Tibial nerve (tissue), 4 donors: Measurements from ENCODE around the gene ZDHHC24. TPM values are rescaled to one million over a fixed set of nuclear protein-coding genes. Genes with fewer than 3 reads are reported as not detected.

ENCODE experiments used
- DNase-seq, 2 donors: peaks; one replicate each; pipeline ENCODE4 v3.0.0-alpha.2; 2019; ENCODE audit warnings: low spot score in 2 of 2
- H3K27ac ChIP-seq, 4 donors: fragments of 200-600 bp; sonication (generic) in 3 of 4; one replicate each; pipeline ENCODE4 v1.5.1; 2017 to 2019; ENCODE audit warnings: mild to moderate bottlenecking in 1 of 4
- H3K27me3 ChIP-seq, 2 donors: fragments of 200-600 bp; sonication (generic) in 1 of 2; one replicate each; pipeline versions ENCODE4 v1.5.1 to v1.6.0; 2017 to 2019
- H3K36me3 ChIP-seq, 3 donors: fragments of 200-600 bp; sonication (generic); one replicate each; pipeline ENCODE4 v1.5.1; 2018 to 2019
- H3K4me1 ChIP-seq, 4 donors: fragments of 200-600 bp; sonication (generic) in 3 of 4; one replicate each; pipeline ENCODE4 v1.5.1; 2017 to 2019
- H3K4me3 ChIP-seq, 4 donors: fragments of 200-600 bp; sonication (generic) in 3 of 4; one replicate each; pipeline ENCODE4 v1.5.1; 2017 to 2019; ENCODE audit warnings: mild to moderate bottlenecking in 1 of 4, moderate library complexity in 1 of 4
- H3K9me3 ChIP-seq, 4 donors: fragments of 200-600 bp; sonication (generic) in 3 of 4; one replicate each; pipeline ENCODE4 v1.5.1; 2017 to 2019
- EP300 ChIP-seq, 2 donors: sonication (generic); formaldehyde crosslinking; IDR thresholded peaks; one replicate each; pipeline ENCODE4 v1.6.1; 2017; ENCODE audit warnings: antibody characterized with exemption in 2 of 2, mild to moderate bottlenecking in 1 of 2
- POLR2A ChIP-seq, 2 donors: fragments of 450-650 bp; IDR thresholded peaks; one replicate each; pipeline ENCODE4 v1.6.1; 2017; ENCODE audit warnings: antibody characterized with exemption in 2 of 2, mild to moderate bottlenecking in 2 of 2, moderate library complexity in 2 of 2
- WGBS, 2 donors: methylation state at CpG; one replicate each; pipeline ENCODE4 v1.1.5; 2018; 5-methylcytosine and 5-hydroxymethylcytosine counted together
- total RNA-seq, 4 donors: library from RNA; depleted of rRNA; stranded (reverse); fragments of >200 nt; gene quantifications; one replicate each; pipeline ENCODE4 v1.1.0, GENCODE V29; 2016
- TF ChIP-seq, protein P1 (sequence below), 5 experiments: fragments of 200-600 bp in 3 of 5; fragments of 450-650 bp in 2 of 5; sonication (generic) in 3 of 5; IDR thresholded peaks; one replicate each; pipeline ENCODE4 v1.5.1; 2016 to 2019; ENCODE audit warnings: antibody characterized with exemption in 5 of 5, mild to moderate bottlenecking in 3 of 5, moderate library complexity in 2 of 5

Gene ZDHHC24
- total RNA-seq, 4 donors from 2014 or later, result 15.3 to 17.7 (median 16.6) TPM

DNA sequence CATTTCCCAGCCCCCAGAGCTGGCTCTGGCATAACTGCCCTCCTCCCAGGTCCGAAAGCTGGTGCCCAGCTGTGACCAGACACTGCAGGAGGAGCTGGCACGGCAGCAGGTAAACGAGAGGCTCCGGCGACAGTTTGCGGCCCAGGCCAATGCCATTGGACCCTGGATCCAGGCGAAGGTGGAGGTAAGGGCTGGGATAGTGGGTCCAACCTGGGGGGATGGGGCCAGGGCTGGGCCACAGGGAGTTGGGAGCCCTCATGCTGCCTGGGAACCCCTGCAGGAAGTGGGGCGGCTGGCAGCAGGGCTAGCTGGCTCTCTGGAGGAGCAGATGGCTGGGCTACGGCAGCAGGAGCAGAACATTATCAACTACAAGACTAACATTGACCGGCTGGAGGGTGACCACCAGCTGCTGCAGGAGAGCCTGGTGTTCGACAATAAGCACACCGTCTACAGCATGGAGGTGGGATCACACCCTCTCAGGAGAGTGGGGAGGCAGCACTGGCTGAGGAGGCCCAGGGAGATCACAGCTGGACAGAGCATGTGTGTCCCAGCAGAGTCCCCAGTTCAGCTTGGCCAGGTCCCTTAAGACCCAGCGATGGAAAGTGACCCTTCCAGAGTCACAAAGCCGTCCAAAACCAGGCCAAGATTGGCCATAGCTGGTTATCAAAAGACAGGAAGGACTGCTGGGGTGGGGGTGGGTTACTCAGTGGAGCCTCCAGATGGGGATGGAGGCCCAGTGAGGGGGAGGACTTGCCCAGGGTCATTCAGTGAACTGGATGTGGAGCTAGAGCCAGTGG is 15.5 kb upstream of the ZDHHC24 start:
- no peak overlapping the region for H3K4me3 ChIP-seq
- WGBS, 2 donors, result 75 to 81% methylated on average over 14 of the region's 14 CpGs

DNA sequence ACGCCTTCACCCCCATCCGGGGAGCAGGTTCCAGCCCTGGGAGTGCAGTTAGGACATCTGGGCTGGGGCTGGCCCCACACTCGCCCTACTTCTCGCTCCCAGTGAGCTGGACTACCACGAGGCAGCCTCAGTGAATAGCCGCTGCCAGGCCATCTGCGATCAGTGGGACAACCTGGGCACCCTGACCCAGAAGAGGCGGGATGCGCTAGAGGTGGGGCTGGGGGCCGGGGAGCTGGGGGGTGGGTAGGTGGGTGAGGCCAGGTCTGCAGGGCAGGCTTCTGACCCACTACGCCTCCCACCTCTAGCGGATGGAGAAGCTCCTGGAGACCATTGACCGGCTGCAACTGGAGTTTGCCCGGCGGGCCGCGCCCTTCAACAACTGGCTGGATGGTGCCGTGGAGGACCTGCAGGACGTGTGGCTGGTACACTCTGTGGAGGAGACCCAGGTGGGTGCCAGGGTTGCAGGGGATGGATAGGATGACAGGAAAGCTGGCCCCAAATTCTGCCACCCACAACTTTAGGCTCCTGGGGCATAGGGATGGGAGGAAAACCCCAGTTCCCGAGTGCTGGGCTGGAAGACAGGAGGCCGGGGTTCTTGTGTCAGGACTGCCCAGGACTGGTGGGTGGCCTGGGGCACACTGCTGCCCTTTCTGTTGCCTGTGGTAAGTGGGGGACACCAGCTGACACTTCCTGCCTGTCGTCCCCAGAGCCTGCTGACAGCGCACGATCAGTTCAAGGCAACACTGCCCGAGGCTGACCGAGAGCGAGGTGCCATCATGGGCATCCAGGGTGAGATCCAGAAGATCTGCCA is 14.2 kb upstream of the ZDHHC24 start:
- Histone ChIP-seq H3K36me3 (peaks cover 0 to 37% (median 0%) of the 10 kb centered on the region in 3 donors), H3K9me3 (no peaks in the 10 kb centered on the region), H3K27me3 (peaks cover 0 to 8% of the 10 kb centered on the region in 2 donors), H3K4me1 (peaks cover 0 to 13% (median 4%) of the 10 kb centered on the region in 4 donors), H3K27ac (no peak overlapping the region), H3K4me3 (no peak overlapping the region)
- WGBS, 2 donors, result 76 to 83% methylated on average over 16 to 26 of the region's 27 CpGs
- TF ChIP-seq EP300 (IDR thresholded peaks at IDR 0.05) (no peak), POLR2A (IDR thresholded peaks at IDR 0.05) (no peak)
- TF ChIP-seq, protein P1, sequence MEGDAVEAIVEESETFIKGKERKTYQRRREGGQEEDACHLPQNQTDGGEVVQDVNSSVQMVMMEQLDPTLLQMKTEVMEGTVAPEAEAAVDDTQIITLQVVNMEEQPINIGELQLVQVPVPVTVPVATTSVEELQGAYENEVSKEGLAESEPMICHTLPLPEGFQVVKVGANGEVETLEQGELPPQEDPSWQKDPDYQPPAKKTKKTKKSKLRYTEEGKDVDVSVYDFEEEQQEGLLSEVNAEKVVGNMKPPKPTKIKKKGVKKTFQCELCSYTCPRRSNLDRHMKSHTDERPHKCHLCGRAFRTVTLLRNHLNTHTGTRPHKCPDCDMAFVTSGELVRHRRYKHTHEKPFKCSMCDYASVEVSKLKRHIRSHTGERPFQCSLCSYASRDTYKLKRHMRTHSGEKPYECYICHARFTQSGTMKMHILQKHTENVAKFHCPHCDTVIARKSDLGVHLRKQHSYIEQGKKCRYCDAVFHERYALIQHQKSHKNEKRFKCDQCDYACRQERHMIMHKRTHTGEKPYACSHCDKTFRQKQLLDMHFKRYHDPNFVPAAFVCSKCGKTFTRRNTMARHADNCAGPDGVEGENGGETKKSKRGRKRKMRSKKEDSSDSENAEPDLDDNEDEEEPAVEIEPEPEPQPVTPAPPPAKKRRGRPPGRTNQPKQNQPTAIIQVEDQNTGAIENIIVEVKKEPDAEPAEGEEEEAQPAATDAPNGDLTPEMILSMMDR (IDR thresholded peaks at IDR 0.05), result no peak
- DNase-seq, result no peak

More for the DNA sequence above, 15.5 kb upstream of the ZDHHC24 start:
- DNase-seq, result no peak
- TF ChIP-seq, protein P1 (IDR thresholded peaks at IDR 0.05), result no peak
- TF ChIP-seq POLR2A (IDR thresholded peaks at IDR 0.05), result no peak
- TF ChIP-seq EP300 (IDR thresholded peaks at IDR 0.05), result no peak
- H3K27ac ChIP-seq, result no peak overlapping the region
- H3K36me3 ChIP-seq, result peaks cover 0 to 50% (median 0%) of the 10 kb centered on the region in 3 donors
- no peaks in the 10 kb centered on the region for H3K9me3 ChIP-seq
- peaks cover 0 to 13% (median 4%) of the 10 kb centered on the region in 4 donors for H3K4me1 ChIP-seq
- H3K27me3 ChIP-seq, result peaks cover 0 to 8% of the 10 kb centered on the region in 2 donors

DNA sequence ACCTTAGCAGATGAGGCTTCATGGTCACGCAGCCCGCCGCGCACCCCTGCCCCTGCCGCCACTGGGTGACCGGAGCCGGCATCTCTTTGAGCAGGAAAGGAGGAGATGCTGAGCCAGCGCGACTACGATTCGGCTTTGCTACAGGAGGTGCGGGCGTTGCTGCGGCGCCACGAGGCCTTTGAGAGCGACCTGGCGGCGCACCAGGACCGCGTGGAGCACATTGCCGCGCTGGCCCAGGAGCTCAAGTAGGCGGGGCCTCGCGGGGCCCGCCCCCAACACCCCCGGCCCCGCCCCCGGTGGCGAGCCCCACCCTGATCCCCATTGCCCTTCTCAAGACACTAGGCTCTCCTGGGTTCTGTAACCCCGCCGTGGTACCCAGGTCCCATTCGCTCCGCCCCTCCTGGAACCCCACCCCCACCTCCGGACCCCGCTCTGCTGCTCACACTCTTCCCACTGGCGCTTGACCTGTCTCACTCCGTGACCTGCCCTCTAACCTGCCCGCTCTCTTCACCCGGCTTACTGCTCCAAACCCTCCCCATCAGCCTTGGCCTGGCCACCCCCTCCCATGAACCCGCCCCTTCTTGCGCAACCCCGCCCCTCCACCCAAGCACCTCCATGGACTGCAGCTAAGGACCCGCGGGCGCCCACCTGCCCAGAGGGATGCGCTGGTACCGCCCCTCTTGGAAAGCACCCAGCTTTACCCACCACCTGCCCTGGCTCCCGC is 13.5 kb upstream of the ZDHHC24 start:
- H3K4me1 ChIP-seq, result peaks cover 0 to 13% (median 4%) of the 10 kb centered on the region in 4 donors
- H3K9me3 ChIP-seq, result no peaks in the 10 kb centered on the region
- TF ChIP-seq POLR2A (IDR thresholded peaks at IDR 0.05), result no peak
- TF ChIP-seq EP300 (IDR thresholded peaks at IDR 0.05), result no peak
- TF ChIP-seq, protein P1 (IDR thresholded peaks at IDR 0.05), result no peak
- peaks cover 0 to 8% of the 10 kb centered on the region in 2 donors for H3K27me3 ChIP-seq
- H3K4me3 ChIP-seq, result peak overlapping the region in 1 of 4 donors; percentile 25
- H3K27ac ChIP-seq, result no peak overlapping the region
- peaks cover 0 to 29% (median 0%) of the 10 kb centered on the region in 3 donors for H3K36me3 ChIP-seq
- no peak for DNase-seq
- WGBS, 2 donors, result 12 to 15% methylated on average over 37 to 48 of the region's 50 CpGs

GRCh38 chr11:66557733-66558326 is 12.0 kb upstream of the ZDHHC24 start:
- DNase-seq, result no peak
- Histone ChIP-seq H3K36me3 (peaks cover 0 to 15% (median 0%) of the 10 kb centered on the region in 3 donors), H3K27ac (no peak overlapping the region), H3K27me3 (peaks cover 0 to 8% of the 10 kb centered on the region in 2 donors), H3K9me3 (no peaks in the 10 kb centered on the region), H3K4me1 (peaks cover 0 to 13% (median 4%) of the 10 kb centered on the region in 4 donors), H3K4me3 (no peak overlapping the region)
- 92 to 94% methylated on average over 10 to 19 of the region's 24 CpGs for WGBS, 2 donors
- no peak for TF ChIP-seq EP300 (IDR thresholded peaks at IDR 0.05)
- TF ChIP-seq, protein P1 (IDR thresholded peaks at IDR 0.05), result no peak
- no peak for TF ChIP-seq POLR2A (IDR thresholded peaks at IDR 0.05)
